CD14-positive monocyte (primary cell): ENCODE data around the gene NOD2. TPM values are rescaled to one million over a fixed set of nuclear protein-coding genes. Genes with fewer than 3 reads are reported as not detected.

Experiments
- DNase-seq, 3 donors: peaks; one replicate each; pipeline ENCODE4 v3.0.0-alpha.2; 2011 to 2022
- H2AFZ ChIP-seq: 2 replicates; pipeline ENCODE4 v1.6.0; 2012; ENCODE audit warnings: mild to moderate bottlenecking, low read depth, low read length, inconsistent platforms; ENCODE audit not compliant: insufficient read depth, poor library complexity, severe bottlenecking
- H3K27ac ChIP-seq, 2 donors: 1 replicate in 1 of 2; 2 replicates in 1 of 2; pipeline ENCODE4 v1.5.1; 2012 to 2013; ENCODE audit warnings: low read length in 2 of 2, control low read depth in 1 of 2, inconsistent platforms in 1 of 2, low read depth in 1 of 2, mild to moderate bottlenecking in 1 of 2
- H3K27me3 ChIP-seq, 2 donors: one replicate each; pipeline versions ENCODE4 v1.6.0 to v1.6.1; 2011 to 2013; ENCODE audit warnings: low read length in 2 of 2; ENCODE audit not compliant: control insufficient read depth in 2 of 2, insufficient read depth in 2 of 2
- H3K36me3 ChIP-seq, 2 donors: replicated peaks in 1 of 2; 1 replicate in 1 of 2; 2 replicates in 1 of 2; pipeline versions ENCODE4 v1.5.1 to v1.6.1; 2012 to 2013; ENCODE audit warnings: low read length in 2 of 2, control low read depth in 1 of 2, inconsistent platforms in 1 of 2, mild to moderate bottlenecking in 1 of 2; ENCODE audit not compliant: insufficient read depth in 2 of 2, control insufficient read depth in 1 of 2
- H3K4me1 ChIP-seq, 2 donors: 1 replicate in 1 of 2; 2 replicates in 1 of 2; pipeline versions ENCODE4 v1.5.1 to v1.6.1; 2012 to 2013; ENCODE audit warnings: low read length in 2 of 2, control low read depth in 1 of 2, inconsistent platforms in 1 of 2, mild to moderate bottlenecking in 1 of 2, moderate library complexity in 1 of 2; ENCODE audit not compliant: insufficient read depth in 2 of 2, control insufficient read depth in 1 of 2
- H3K4me2 ChIP-seq: replicated peaks from 2 replicates; pipeline ENCODE3; 2012; ENCODE audit warnings: low read length, moderate library complexity, mild to moderate bottlenecking; ENCODE audit not compliant: poor library complexity, severe bottlenecking; ENCODE audit errors: extremely low read depth
- H3K4me3 ChIP-seq, 3 experiments: fragments of 200-600 bp in 1 of 3; sonication (generic) in 1 of 3; replicated peaks in 1 of 3; 1 replicate in 2 of 3; 2 replicates in 1 of 3; pipeline ENCODE4 v1.5.1; 2011 to 2013; ENCODE audit warnings: low read length in 3 of 3, mild to moderate bottlenecking in 3 of 3, control low read depth in 2 of 3, low read depth in 2 of 3, inconsistent platforms in 1 of 3, moderate library complexity in 1 of 3
- H3K79me2 ChIP-seq: 2 replicates; pipeline ENCODE4 v1.6.0; 2012; ENCODE audit warnings: mild to moderate bottlenecking, control low read depth, inconsistent platforms, low read length, moderate library complexity; ENCODE audit not compliant: insufficient read depth
- H3K9ac ChIP-seq: 2 replicates; pipeline ENCODE4 v1.6.0; 2017; ENCODE audit warnings: low read length, mild to moderate bottlenecking; ENCODE audit not compliant: insufficient read depth, poor library complexity, severe bottlenecking
- H3K9me3 ChIP-seq, 2 donors: replicated peaks in 1 of 2; 1 replicate in 1 of 2; 2 replicates in 1 of 2; pipeline versions ENCODE4 v1.5.1 to v1.6.1; 2012 to 2013; ENCODE audit warnings: low read length in 2 of 2, control low read depth in 1 of 2; ENCODE audit not compliant: control insufficient read depth in 1 of 2, insufficient read depth in 1 of 2
- H4K20me1 ChIP-seq: 2 replicates; pipeline ENCODE4 v1.6.0; 2012; ENCODE audit warnings: mild to moderate bottlenecking, low read length, control low read depth, moderate library complexity; ENCODE audit not compliant: insufficient read depth
- H3K27ac Mint-ChIP-seq, 7 donors: one replicate each; pipeline ENCODE4 v1.8.0; 2020; ENCODE audit warnings: mild to moderate bottlenecking in 7 of 7, mixed read lengths in 7 of 7, moderate library complexity in 6 of 7, inconsistent platforms in 2 of 7
- H3K27me3 Mint-ChIP-seq, 3 donors: one replicate each; pipeline ENCODE4 v1.8.0; 2021 to 2022; ENCODE audit warnings: low read depth in 3 of 3, mild to moderate bottlenecking in 3 of 3, mixed read lengths in 3 of 3, moderate library complexity in 3 of 3, inconsistent platforms in 1 of 3
- H3K36me3 Mint-ChIP-seq, 2 donors: one replicate each; pipeline ENCODE4 v1.8.0; 2020; ENCODE audit warnings: mixed read lengths in 2 of 2, inconsistent platforms in 1 of 2, mild to moderate bottlenecking in 1 of 2
- H3K4me1 Mint-ChIP-seq: one replicate; pipeline ENCODE4 v1.8.0; 2020; ENCODE audit warnings: mild to moderate bottlenecking, mixed read lengths
- H3K4me3 Mint-ChIP-seq, 2 donors: one replicate each; pipeline ENCODE4 v1.8.0; 2020; ENCODE audit warnings: mild to moderate bottlenecking in 2 of 2, mixed read lengths in 2 of 2, moderate library complexity in 1 of 2
- H3K9me3 Mint-ChIP-seq, 7 donors: one replicate each; pipeline ENCODE4 v1.8.0; 2020 to 2022; ENCODE audit warnings: mixed read lengths in 7 of 7, mild to moderate bottlenecking in 6 of 7, moderate library complexity in 6 of 7, inconsistent platforms in 2 of 7
- WGBS: methylation state at CpG from one replicate; pipeline ENCODE4 v1.1.5; 2013; ENCODE audit warnings: missing lambda C conversion rate; ENCODE audit not compliant: insufficient coverage; 5-methylcytosine and 5-hydroxymethylcytosine counted together
- intact Hi-C, 2 donors: fragments of 100-400 bp; cut with micrococcal nuclease; formaldehyde crosslinking; loops; one replicate each; pipeline versions ENCODE4 v1.15.0 to v1.15.1; 2023
- polyA plus RNA-seq, 3 donors: library from polyadenylated mRNA; depleted of rRNA in 1 of 3; unstranded in 2 of 3; stranded (reverse) in 1 of 3; fragments of 300-500 nt in 2 of 3; fragments of >200 nt in 1 of 3; fragmentation: Illumina TruSeq in 2 of 3; gene quantifications; 1 replicate in 2 of 3; 2 replicates in 1 of 3; pipeline ENCODE4 v1.2.3, GENCODE V29; 2012 to 2021
- TF ChIP-seq, protein P1 (sequence below): fragments of 200-600 bp; IDR thresholded peaks from one replicate; pipeline ENCODE4 v1.8.0; 2022; ENCODE audit warnings: antibody characterized with exemption, mild to moderate bottlenecking

NOD2 gene
- polyA plus RNA-seq, 3 donors = 18.5 to 83.3 (median 29.7) TPM

- peaks cover 0 to 6% (median 0%) of the 10 kb centered on the region in 7 donors for H3K9me3 Mint-ChIP-seq
- H3K79me2 ChIP-seq = peaks cover 93% of the 10 kb centered on the region
- H3K9me3 ChIP-seq = peaks cover 0 to 3% of the 10 kb centered on the region in 2 donors
- H3K27ac ChIP-seq = peak overlapping the region in 1 of 2 donors; percentile 26
- peaks cover 61% of the 10 kb centered on the region for H3K4me1 Mint-ChIP-seq
- no peaks in the 10 kb centered on the region for H3K27me3 ChIP-seq
- H3K36me3 ChIP-seq = peaks cover 74 to 97% of the 10 kb centered on the region in 2 donors
- DNase-seq = no peak
- peaks cover 68 to 92% of the 10 kb centered on the region in 2 donors for H3K36me3 Mint-ChIP-seq
- peaks cover 99% of the 10 kb centered on the region for H4K20me1 ChIP-seq
- no peak overlapping the region for H3K4me3 ChIP-seq
- no peaks in the 10 kb centered on the region for H3K27me3 Mint-ChIP-seq
- H3K4me2 ChIP-seq = no peak overlapping the region
- peaks cover 46 to 61% of the 10 kb centered on the region in 2 donors for H3K4me1 ChIP-seq
- H2AFZ ChIP-seq = no peak overlapping the region
- WGBS = no CpG with 5 or more reads among the region's 5 CpGs
- TF ChIP-seq, protein P1, sequence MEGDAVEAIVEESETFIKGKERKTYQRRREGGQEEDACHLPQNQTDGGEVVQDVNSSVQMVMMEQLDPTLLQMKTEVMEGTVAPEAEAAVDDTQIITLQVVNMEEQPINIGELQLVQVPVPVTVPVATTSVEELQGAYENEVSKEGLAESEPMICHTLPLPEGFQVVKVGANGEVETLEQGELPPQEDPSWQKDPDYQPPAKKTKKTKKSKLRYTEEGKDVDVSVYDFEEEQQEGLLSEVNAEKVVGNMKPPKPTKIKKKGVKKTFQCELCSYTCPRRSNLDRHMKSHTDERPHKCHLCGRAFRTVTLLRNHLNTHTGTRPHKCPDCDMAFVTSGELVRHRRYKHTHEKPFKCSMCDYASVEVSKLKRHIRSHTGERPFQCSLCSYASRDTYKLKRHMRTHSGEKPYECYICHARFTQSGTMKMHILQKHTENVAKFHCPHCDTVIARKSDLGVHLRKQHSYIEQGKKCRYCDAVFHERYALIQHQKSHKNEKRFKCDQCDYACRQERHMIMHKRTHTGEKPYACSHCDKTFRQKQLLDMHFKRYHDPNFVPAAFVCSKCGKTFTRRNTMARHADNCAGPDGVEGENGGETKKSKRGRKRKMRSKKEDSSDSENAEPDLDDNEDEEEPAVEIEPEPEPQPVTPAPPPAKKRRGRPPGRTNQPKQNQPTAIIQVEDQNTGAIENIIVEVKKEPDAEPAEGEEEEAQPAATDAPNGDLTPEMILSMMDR = no peak
- H3K9ac ChIP-seq = no peak overlapping the region
- H3K27ac Mint-ChIP-seq = no peak overlapping the region
- no peak overlapping the region for H3K4me3 Mint-ChIP-seq
- intact Hi-C loops = no loop called here
Observed at GRCh38 chr16:50717494-50717893, 24.1 kb downstream of the NOD2 start.

DNA sequence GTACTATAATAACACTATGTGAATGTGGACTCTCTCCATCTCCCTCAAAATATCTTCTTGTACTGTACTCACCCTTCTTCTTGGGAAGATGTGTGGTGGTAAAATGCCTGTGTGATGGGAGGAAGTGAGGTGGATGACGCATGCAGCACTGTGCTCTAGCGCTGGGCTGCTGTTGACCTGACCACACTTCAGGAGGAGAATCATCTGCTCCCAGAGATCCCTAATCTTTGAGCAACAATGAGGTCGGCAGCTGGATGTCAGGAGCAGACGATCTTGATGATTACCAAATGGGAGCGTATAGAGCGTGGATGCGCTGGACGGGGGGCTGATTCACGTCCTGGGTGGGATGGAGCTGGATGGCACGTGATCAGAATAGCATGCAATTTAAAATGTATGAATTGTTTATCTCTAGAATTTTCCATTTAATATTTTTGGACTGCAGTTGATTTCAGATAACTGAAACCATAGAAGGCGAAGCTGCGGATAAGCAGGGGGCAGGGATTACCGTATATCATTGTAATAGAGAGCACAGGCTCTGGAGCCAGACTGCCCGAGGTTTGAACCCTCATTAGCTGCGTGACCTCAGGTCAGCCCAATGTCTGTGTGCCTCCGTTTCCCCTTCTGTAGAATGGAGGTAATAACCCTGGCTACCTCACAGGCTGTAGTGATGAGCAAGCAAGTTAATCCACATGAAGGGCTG lies 24.8 kb downstream of the NOD2 start:
- H3K4me3 Mint-ChIP-seq = no peak overlapping the region
- H3K27ac Mint-ChIP-seq = peak overlapping the region in 4 of 7 donors; percentile 9 to 82 (median 36)
- no peak overlapping the region for H3K9ac ChIP-seq
- H3K79me2 ChIP-seq = peaks cover 91% of the 10 kb centered on the region
- no peak overlapping the region for H2AFZ ChIP-seq
- H3K4me1 Mint-ChIP-seq = peaks cover 54% of the 10 kb centered on the region
- H3K9me3 Mint-ChIP-seq = peaks cover 0 to 10% (median 4%) of the 10 kb centered on the region in 7 donors
- intact Hi-C loops = no loop called here
- H3K9me3 ChIP-seq = peaks cover 0 to 4% of the 10 kb centered on the region in 2 donors
- no peak overlapping the region for H3K4me2 ChIP-seq
- no peaks in the 10 kb centered on the region for H3K27me3 Mint-ChIP-seq
- no peak for DNase-seq
- no peaks in the 10 kb centered on the region for H3K27me3 ChIP-seq
- H3K36me3 Mint-ChIP-seq = peaks cover 73 to 94% of the 10 kb centered on the region in 2 donors
- peaks cover 77 to 97% of the 10 kb centered on the region in 2 donors for H3K36me3 ChIP-seq
- peaks cover 39 to 54% of the 10 kb centered on the region in 2 donors for H3K4me1 ChIP-seq
- no peak overlapping the region for H3K4me3 ChIP-seq
- TF ChIP-seq, protein P1 = no peak
- peak overlapping the region in 1 of 2 donors; percentile 51 for H3K27ac ChIP-seq
- H4K20me1 ChIP-seq = peaks cover 99% of the 10 kb centered on the region
- 64% methylated on average over 6 of the region's 16 CpGs for WGBS
